BJ (cell line): Measurements from ENCODE around the gene SPTBN4. TPM values are rescaled to one million over a fixed set of nuclear protein-coding genes. Genes with fewer than 3 reads are reported as not detected.

Experiments used
- CTCF ChIA-PET: fragments of 350-600 bp; formaldehyde crosslinking; extraction: SDS; loops from one replicate; lab custom pipeline; 2021; ENCODE audit warnings: antibody characterized with exemption, inconsistent platforms; lab: Yijun Ruan, JAX
- POLR2A ChIA-PET: fragments of 300-600 bp; sonication (Branson Sonifier 250); formaldehyde crosslinking; extraction: SDS; loops from one replicate; lab custom pipeline; 2021; ENCODE audit warnings: antibody characterized with exemption; lab: Charles Lee
- DNase-seq: peaks from one replicate; pipeline ENCODE4 v3.0.0-alpha.2; 2011; ENCODE audit warnings: low read depth
- H3K27me3 ChIP-seq: 2 replicates; pipeline ENCODE4 v1.6.0; 2011; ENCODE audit warnings: low read length; ENCODE audit not compliant: control insufficient read depth, insufficient read depth
- H3K36me3 ChIP-seq: 2 replicates; pipeline ENCODE4 v1.5.1; 2011; ENCODE audit warnings: low read length; ENCODE audit not compliant: control insufficient read depth, insufficient read depth
- H3K4me3 ChIP-seq: 2 replicates; pipeline ENCODE4 v1.5.1; 2011; ENCODE audit warnings: low read depth, mild to moderate bottlenecking, control low read depth, low read length
- CTCF ChIP-seq: IDR thresholded peaks from 2 replicates; pipeline ENCODE4 v1.5.1; 2011; ENCODE audit warnings: low read depth, mild to moderate bottlenecking, control low read depth, inconsistent platforms, low read length, moderate library complexity; ENCODE audit not compliant: insufficient read depth
- polyA plus RNA-seq: library from polyadenylated mRNA; depleted of rRNA; stranded (reverse); fragments of >200 nt; gene quantifications from 2 replicates; pipeline ENCODE4 v1.2.3, GENCODE V29; 2011

Gene SPTBN4
- polyA plus RNA-seq, 1 experiment, result 0.93 TPM

- Histone ChIP-seq H3K27me3 (peaks cover 1% of the 10 kb centered on the region), H3K36me3 (no peaks in the 10 kb centered on the region), H3K4me3 (no peak overlapping the region)
- ChIA-PET POLR2A (no interaction called here), CTCF (interaction anchor here (0.6 to 1.3 kb wide), 3 partner anchors 12 to 39 kb away, joined by 3 to 5 read pairs (median 4); no protein-coding TSS in a partner anchor)
- no peak for TF ChIP-seq CTCF
- DNase-seq, result no peak
Observed at GRCh38 chr19:40501599-40501998, 34.8 kb downstream of the SPTBN4 start.

GRCh38 chr19:40502081-40502480 lies 35.3 kb downstream of the SPTBN4 start:
- ChIA-PET POLR2A (no interaction called here), CTCF (interaction anchor here (1.3 kb wide), 1 partner anchor 21 kb away, joined by 4 read pairs; no protein-coding TSS in a partner anchor)
- Histone ChIP-seq H3K4me3 (no peak overlapping the region), H3K27me3 (peaks cover 1% of the 10 kb centered on the region), H3K36me3 (no peaks in the 10 kb centered on the region)
- no peak for DNase-seq
- TF ChIP-seq CTCF, result no peak

GRCh38 chr19:40502647-40503319 lies 36.0 kb downstream of the SPTBN4 start:
- ChIA-PET POLR2A (no interaction called here), CTCF (no interaction called here)
- H3K4me3 ChIP-seq, result no peak overlapping the region
- no peak for DNase-seq
- peaks cover 1% of the 10 kb centered on the region for H3K27me3 ChIP-seq
- no peaks in the 10 kb centered on the region for H3K36me3 ChIP-seq
- TF ChIP-seq CTCF, result no peak

GRCh38 chr19:40503320-40503695 lies 36.5 kb downstream of the SPTBN4 start:
- ChIA-PET POLR2A (no interaction called here), CTCF (no interaction called here)
- DNase-seq, result no peak

GRCh38 chr19:40506099-40506498 lies 39.3 kb downstream of the SPTBN4 start:
- Histone ChIP-seq H3K4me3 (no peak overlapping the region), H3K36me3 (no peaks in the 10 kb centered on the region), H3K27me3 (peaks cover 1% of the 10 kb centered on the region)
- no peak for TF ChIP-seq CTCF
- CTCF ChIA-PET, result interaction anchor here (1.1 kb wide), 1 partner anchor 17 kb away, joined by 4 read pairs; no protein-coding TSS in a partner anchor
- POLR2A ChIA-PET, result no interaction called here
- DNase-seq, result no peak

More at GRCh38 chr19:40503320-40503695, 36.5 kb downstream of the SPTBN4 start:
- no peak for TF ChIP-seq CTCF
- H3K36me3 ChIP-seq, result no peaks in the 10 kb centered on the region
- no peak overlapping the region for H3K4me3 ChIP-seq
- peaks cover 1% of the 10 kb centered on the region for H3K27me3 ChIP-seq
